ENCODE results near the gene HNRNPM.

The HNRNPM gene

DNA sequence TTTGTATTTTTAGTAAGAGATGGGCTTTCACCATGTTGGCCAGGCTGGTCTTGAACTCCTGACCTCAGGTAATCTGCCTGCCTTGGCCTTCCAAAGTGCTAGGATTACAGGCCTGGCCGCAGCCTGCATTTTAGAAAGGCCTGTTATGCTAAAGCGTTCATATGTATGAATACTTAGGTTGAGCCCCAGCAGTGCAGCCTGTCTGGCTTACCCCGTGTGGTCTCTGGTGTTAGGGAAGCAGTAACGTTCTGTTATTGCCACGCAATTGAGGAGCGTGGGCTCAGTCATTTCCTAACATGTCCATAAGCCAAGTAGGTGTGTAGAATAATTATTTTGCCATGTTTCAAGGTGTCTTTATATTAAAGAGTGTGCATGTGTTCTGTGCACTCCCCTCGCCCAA lies 14.3 kb downstream of the HNRNPM start:
- Histone ChIP-seq H2BK15ac (ENCODE audit: low read length) (no peak overlapping the region), H3K9ac (ENCODE audit: low read depth, low read length, poor library complexity) (no peak overlapping the region), H2AFZ (ENCODE audit: low read length) (no peak overlapping the region), H3K23ac (ENCODE audit: low read depth, low read length, poor library complexity) (no peak overlapping the region), H3K4ac (ENCODE audit: low read length) (no peak overlapping the region), H3K4me2 (ENCODE audit: insufficient read depth, low read length, poor library complexity, severe bottlenecking) (no peak overlapping the region), H3K27me3 (ENCODE audit: control insufficient read depth in 3 of 3, insufficient read depth in 3 of 3, low read depth in 1 of 3, low read length in 3 of 3) (no peaks in the 10 kb centered on the region), H3K9me3 (replicated peaks in 1 of 2; ENCODE audit: control insufficient read depth in 2 of 2, insufficient read depth in 1 of 2, low read depth in 1 of 2, low read length in 2 of 2) (no peaks in the 10 kb centered on the region), H2AK5ac (ENCODE audit: low read depth, low read length) (no peak overlapping the region), H3K27ac (replicated peaks; ENCODE audit: low read length) (no peak overlapping the region), H2BK12ac (ENCODE audit: low read length) (no peak overlapping the region), H3K14ac (ENCODE audit: low read length) (no peak overlapping the region), H3K4me3 (ENCODE audit: low read length in 2 of 2) (no peak overlapping the region), H3K4me1 (ENCODE audit: control insufficient read depth in 2 of 2, insufficient read depth in 1 of 2, low read depth in 1 of 2, low read length in 2 of 2) (peaks cover 0 to 4% of the 10 kb centered on the region in 2 donors), H3K79me1 (ENCODE audit: low read depth, low read length) (peaks cover 5% of the 10 kb centered on the region), H3K18ac (ENCODE audit: low read length) (no peak overlapping the region), H3K36me3 (replicated peaks in 1 of 2; ENCODE audit: control insufficient read depth in 2 of 2, insufficient read depth in 2 of 2, low read length in 2 of 2) (peaks cover 36 to 100% of the 10 kb centered on the region in 2 donors), H4K8ac (ENCODE audit: low read depth, low read length) (no peak overlapping the region), H2BK120ac (ENCODE audit: low read depth, low read length) (no peak overlapping the region), H4K91ac (ENCODE audit: low read depth, low read length, poor library complexity) (no peak overlapping the region), H2BK5ac (ENCODE audit: low read length) (no peak overlapping the region)
- no CpG with 5 or more reads among the region's 7 CpGs for WGBS, 2 donors (ENCODE audit: extremely low coverage in 2 of 2, insufficient read length in 2 of 2, insufficient replicate concordance in 1 of 2)
- DNase-seq (ENCODE audit: low spot score) = no peak

- no CpG with 5 or more reads among the region's 6 CpGs for WGBS, 2 donors (ENCODE audit: extremely low coverage in 2 of 2, insufficient read length in 2 of 2, insufficient replicate concordance in 1 of 2)
- Histone ChIP-seq H2BK120ac (ENCODE audit: low read depth, low read length) (no peak overlapping the region), H3K23ac (ENCODE audit: low read depth, low read length, poor library complexity) (no peak overlapping the region), H3K4me3 (ENCODE audit: low read length in 2 of 2) (no peak overlapping the region), H4K8ac (ENCODE audit: low read depth, low read length) (no peak overlapping the region), H2BK5ac (ENCODE audit: low read length) (no peak overlapping the region), H3K4ac (ENCODE audit: low read length) (no peak overlapping the region), H2AFZ (ENCODE audit: low read length) (no peak overlapping the region), H3K9me3 (replicated peaks in 1 of 2; ENCODE audit: control insufficient read depth in 2 of 2, insufficient read depth in 1 of 2, low read depth in 1 of 2, low read length in 2 of 2) (no peaks in the 10 kb centered on the region), H2BK15ac (ENCODE audit: low read length) (no peak overlapping the region), H3K9ac (ENCODE audit: low read depth, low read length, poor library complexity) (no peak overlapping the region), H2BK12ac (ENCODE audit: low read length) (no peak overlapping the region), H3K79me1 (ENCODE audit: low read depth, low read length) (peaks cover 5% of the 10 kb centered on the region), H3K14ac (ENCODE audit: low read length) (no peak overlapping the region), H3K27me3 (ENCODE audit: control insufficient read depth in 3 of 3, insufficient read depth in 3 of 3, low read depth in 1 of 3, low read length in 3 of 3) (no peaks in the 10 kb centered on the region), H3K27ac (replicated peaks; ENCODE audit: low read length) (no peak overlapping the region), H3K4me1 (ENCODE audit: control insufficient read depth in 2 of 2, insufficient read depth in 1 of 2, low read depth in 1 of 2, low read length in 2 of 2) (peaks cover 0 to 4% of the 10 kb centered on the region in 2 donors), H3K18ac (ENCODE audit: low read length) (no peak overlapping the region), H3K4me2 (ENCODE audit: insufficient read depth, low read length, poor library complexity, severe bottlenecking) (no peak overlapping the region), H3K36me3 (replicated peaks in 1 of 2; ENCODE audit: control insufficient read depth in 2 of 2, insufficient read depth in 2 of 2, low read length in 2 of 2) (peaks cover 35 to 100% of the 10 kb centered on the region in 2 donors), H4K91ac (ENCODE audit: low read depth, low read length, poor library complexity) (no peak overlapping the region), H2AK5ac (ENCODE audit: low read depth, low read length) (no peak overlapping the region)
- DNase-seq (ENCODE audit: low spot score) = no peak
Measured at GRCh38 chr19:8459520-8460270, 14.9 kb downstream of the HNRNPM start.

DNA sequence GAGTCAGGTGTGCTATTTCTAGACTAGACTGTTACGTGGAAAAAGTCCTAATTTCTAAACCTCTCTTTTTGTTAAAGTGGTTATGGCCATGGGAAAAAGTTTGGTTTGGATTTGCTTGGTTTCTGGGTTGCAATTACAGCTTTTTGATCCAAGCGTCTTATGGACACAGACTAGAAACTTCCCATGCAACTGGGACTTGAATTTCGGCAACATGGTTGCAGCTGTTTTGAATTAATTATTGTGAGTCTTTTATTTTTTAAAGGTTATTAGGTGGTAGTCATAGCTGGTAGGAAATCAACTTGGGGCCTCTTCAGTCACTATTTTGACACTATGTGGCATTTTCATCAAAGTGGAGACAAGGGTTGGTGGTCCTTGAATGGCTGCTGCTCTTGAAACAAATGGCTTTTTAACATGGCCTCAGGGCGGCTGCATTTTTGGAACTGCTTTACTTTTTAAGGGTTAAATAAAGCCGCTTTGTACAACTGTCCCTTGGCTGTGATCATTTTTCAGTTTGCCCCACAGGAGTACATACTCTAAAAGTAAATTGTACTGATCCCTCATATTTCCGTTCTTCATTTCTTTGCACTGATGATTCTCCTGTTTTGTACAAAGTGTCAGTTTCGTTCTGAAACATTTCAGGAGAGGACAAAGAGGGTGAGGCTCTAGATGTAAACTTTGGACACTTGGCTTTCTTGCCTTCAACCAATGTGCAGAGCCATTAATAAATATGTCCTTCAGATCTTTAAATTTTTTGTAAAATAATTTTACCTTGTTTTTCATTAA lies 15.9 kb downstream of the HNRNPM start:
- no peak overlapping the region for H2AFZ ChIP-seq (ENCODE audit: low read length)
- DNase-seq (ENCODE audit: low spot score) = no peak
- no peak overlapping the region for H2BK120ac ChIP-seq (ENCODE audit: low read depth, low read length)
- H3K4me3 ChIP-seq (ENCODE audit: low read length in 2 of 2) = no peak overlapping the region
- no peak overlapping the region for H2BK5ac ChIP-seq (ENCODE audit: low read length)
- no peak overlapping the region for H3K9ac ChIP-seq (ENCODE audit: low read depth, low read length, poor library complexity)
- peaks cover 5% of the 10 kb centered on the region for H3K79me1 ChIP-seq (ENCODE audit: low read depth, low read length)
- H2BK12ac ChIP-seq (ENCODE audit: low read length) = no peak overlapping the region
- no peak overlapping the region for H4K8ac ChIP-seq (ENCODE audit: low read depth, low read length)
- no peak overlapping the region for H2BK15ac ChIP-seq (ENCODE audit: low read length)
- H3K4me1 ChIP-seq (ENCODE audit: control insufficient read depth in 2 of 2, insufficient read depth in 1 of 2, low read depth in 1 of 2, low read length in 2 of 2) = peaks cover 0 to 4% of the 10 kb centered on the region in 2 donors
- no peak overlapping the region for H4K91ac ChIP-seq (ENCODE audit: low read depth, low read length, poor library complexity)
- no peak overlapping the region for H3K14ac ChIP-seq (ENCODE audit: low read length)
- WGBS, 2 donors (ENCODE audit: extremely low coverage in 2 of 2, insufficient read length in 2 of 2, insufficient replicate concordance in 1 of 2) = no CpG with 5 or more reads among the region's 7 CpGs
- H3K9me3 ChIP-seq (replicated peaks in 1 of 2; ENCODE audit: control insufficient read depth in 2 of 2, insufficient read depth in 1 of 2, low read depth in 1 of 2, low read length in 2 of 2) = no peaks in the 10 kb centered on the region
- no peak overlapping the region for H3K4ac ChIP-seq (ENCODE audit: low read length)
- no peak overlapping the region for H3K4me2 ChIP-seq (ENCODE audit: insufficient read depth, low read length, poor library complexity, severe bottlenecking)
- H3K27ac ChIP-seq (replicated peaks; ENCODE audit: low read length) = no peak overlapping the region
- H2AK5ac ChIP-seq (ENCODE audit: low read depth, low read length) = no peak overlapping the region
- H3K23ac ChIP-seq (ENCODE audit: low read depth, low read length, poor library complexity) = no peak overlapping the region
- H3K36me3 ChIP-seq (replicated peaks in 1 of 2; ENCODE audit: control insufficient read depth in 2 of 2, insufficient read depth in 2 of 2, low read length in 2 of 2) = peaks cover 39 to 100% of the 10 kb centered on the region in 2 donors
- H3K18ac ChIP-seq (ENCODE audit: low read length) = no peak overlapping the region
- no peaks in the 10 kb centered on the region for H3K27me3 ChIP-seq (ENCODE audit: control insufficient read depth in 3 of 3, insufficient read depth in 3 of 3, low read depth in 1 of 3, low read length in 3 of 3)

DNA sequence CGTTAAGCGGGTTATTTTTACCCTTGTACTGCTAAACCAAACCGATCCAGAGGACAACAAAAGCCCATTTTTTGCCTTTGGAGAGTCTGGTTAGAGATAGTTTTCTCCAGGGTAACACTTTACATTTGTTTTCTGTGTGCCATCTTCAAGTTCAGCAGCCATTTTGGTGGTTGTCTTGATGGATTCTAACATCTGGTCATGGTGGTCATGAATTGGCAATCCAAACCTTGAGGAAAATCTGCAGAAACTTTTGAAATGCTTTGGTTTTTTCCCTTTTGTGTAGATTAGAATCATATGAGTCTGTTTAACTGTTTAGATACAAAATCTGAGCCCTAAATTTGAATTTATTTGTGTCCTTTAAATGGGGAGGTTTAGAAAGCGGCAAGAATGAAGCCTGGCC lies 16.6 kb downstream of the HNRNPM start:
- Histone ChIP-seq H3K79me1 (ENCODE audit: low read depth, low read length) (peaks cover 5% of the 10 kb centered on the region), H3K4ac (ENCODE audit: low read length) (no peak overlapping the region), H3K36me3 (replicated peaks in 1 of 2; ENCODE audit: control insufficient read depth in 2 of 2, insufficient read depth in 2 of 2, low read length in 2 of 2) (peaks cover 39 to 100% of the 10 kb centered on the region in 2 donors), H3K27ac (replicated peaks; ENCODE audit: low read length) (no peak overlapping the region), H3K14ac (ENCODE audit: low read length) (no peak overlapping the region), H3K4me2 (ENCODE audit: insufficient read depth, low read length, poor library complexity, severe bottlenecking) (no peak overlapping the region), H3K9ac (ENCODE audit: low read depth, low read length, poor library complexity) (no peak overlapping the region), H3K4me1 (ENCODE audit: control insufficient read depth in 2 of 2, insufficient read depth in 1 of 2, low read depth in 1 of 2, low read length in 2 of 2) (peaks cover 0 to 4% of the 10 kb centered on the region in 2 donors), H3K18ac (ENCODE audit: low read length) (no peak overlapping the region), H2BK120ac (ENCODE audit: low read depth, low read length) (no peak overlapping the region), H2BK5ac (ENCODE audit: low read length) (no peak overlapping the region), H2AFZ (ENCODE audit: low read length) (no peak overlapping the region), H4K8ac (ENCODE audit: low read depth, low read length) (no peak overlapping the region), H3K4me3 (ENCODE audit: low read length in 2 of 2) (no peak overlapping the region), H2BK15ac (ENCODE audit: low read length) (no peak overlapping the region), H2BK12ac (ENCODE audit: low read length) (no peak overlapping the region), H2AK5ac (ENCODE audit: low read depth, low read length) (no peak overlapping the region), H3K23ac (ENCODE audit: low read depth, low read length, poor library complexity) (no peak overlapping the region), H3K9me3 (replicated peaks in 1 of 2; ENCODE audit: control insufficient read depth in 2 of 2, insufficient read depth in 1 of 2, low read depth in 1 of 2, low read length in 2 of 2) (no peaks in the 10 kb centered on the region), H4K91ac (ENCODE audit: low read depth, low read length, poor library complexity) (no peak overlapping the region), H3K27me3 (ENCODE audit: control insufficient read depth in 3 of 3, insufficient read depth in 3 of 3, low read depth in 1 of 3, low read length in 3 of 3) (no peaks in the 10 kb centered on the region)
- no peak for DNase-seq (ENCODE audit: low spot score)
- whole genome bisulfite sequencing, 2 donors (ENCODE audit: extremely low coverage in 2 of 2, insufficient read length in 2 of 2, insufficient replicate concordance in 1 of 2) = no CpG with 5 or more reads among the region's 4 CpGs

Measured in neuronal stem cell (in vitro differentiated cells).